Liver (tissue), 9 donors: ENCODE measurements around the gene PTK6. TPM values are rescaled to one million over a fixed set of nuclear protein-coding genes. Genes with fewer than 3 reads are reported as not detected.

Experiments used
- DNase-seq: peaks from one replicate; pipeline ENCODE4 v3.0.0-alpha.2; 2017; ENCODE audit warnings: low spot score
- H3K27ac ChIP-seq, 2 donors: one replicate each; pipeline ENCODE4 v1.7.0; 2013; ENCODE audit warnings: inconsistent platforms in 2 of 2, low read length in 2 of 2, control low read depth in 1 of 2, low read depth in 1 of 2, mild to moderate bottlenecking in 1 of 2
- H3K27me3 ChIP-seq, 4 donors: one replicate each; pipeline versions ENCODE4 v1.6.1 to v1.7.0; 2013; ENCODE audit warnings: low read length in 3 of 4, inconsistent platforms in 1 of 4, mild to moderate bottlenecking in 1 of 4, moderate library complexity in 1 of 4; ENCODE audit not compliant: control insufficient read depth in 4 of 4, insufficient read depth in 4 of 4
- H3K36me3 ChIP-seq, 4 donors: one replicate each; pipeline versions ENCODE4 v1.6.1 to v1.7.0; 2013; ENCODE audit warnings: low read length in 3 of 4, mild to moderate bottlenecking in 3 of 4, low read depth in 1 of 4, moderate library complexity in 1 of 4; ENCODE audit not compliant: control insufficient read depth in 4 of 4, insufficient read depth in 3 of 4
- H3K4me1 ChIP-seq, 4 donors: one replicate each; pipeline versions ENCODE4 v1.6.1 to v1.7.0; 2013; ENCODE audit warnings: low read length in 3 of 4, mild to moderate bottlenecking in 3 of 4, moderate library complexity in 1 of 4; ENCODE audit not compliant: control insufficient read depth in 4 of 4, insufficient read depth in 4 of 4
- H3K4me3 ChIP-seq, 3 donors: one replicate each; pipeline versions ENCODE4 v1.6.1 to v1.7.0; 2013; ENCODE audit warnings: low read length in 3 of 3, control low read depth in 1 of 3, low read depth in 1 of 3, mild to moderate bottlenecking in 1 of 3
- H3K9ac ChIP-seq, 2 donors: one replicate each; pipeline ENCODE4 v1.7.0; 2013; ENCODE audit warnings: low read length in 2 of 2, mild to moderate bottlenecking in 2 of 2, moderate library complexity in 2 of 2, control low read depth in 1 of 2, low read depth in 1 of 2
- H3K9me3 ChIP-seq, 4 donors: one replicate each; pipeline versions ENCODE4 v1.6.1 to v1.7.0; 2013; ENCODE audit warnings: low read length in 3 of 4; ENCODE audit not compliant: control insufficient read depth in 4 of 4
- ATF3 ChIP-seq: IDR thresholded peaks from 2 replicates; pipeline ENCODE4 v1.6.1; 2016; ENCODE audit warnings: antibody characterized with exemption
- CTCF ChIP-seq: fragments of 150-350 bp; IDR thresholded peaks from 2 replicates; pipeline ENCODE4 v1.5.1; 2017; ENCODE audit warnings: improper control_type of control experiment, low read depth, low read length; ENCODE audit not compliant: missing input control
- FOXA1 ChIP-seq: IDR thresholded peaks from 2 replicates; pipeline ENCODE4 v1.6.1; 2016; ENCODE audit warnings: antibody characterized with exemption
- FOXA2 ChIP-seq: IDR thresholded peaks from 2 replicates; pipeline ENCODE4 v1.6.1; 2016; ENCODE audit warnings: antibody characterized with exemption
- GABPA ChIP-seq, 2 donors: IDR thresholded peaks in 1 of 2; conservative IDR thresholded peaks in 1 of 2; 2 replicates each; pipeline ENCODE4 v1.6.1; 2016; ENCODE audit warnings: antibody characterized with exemption in 2 of 2, mild to moderate bottlenecking in 1 of 2, moderate library complexity in 1 of 2
- HNF4A ChIP-seq, 2 donors: conservative IDR thresholded peaks; 2 replicates each; pipeline ENCODE4 v1.6.1; 2016; ENCODE audit warnings: antibody characterized with exemption in 2 of 2, mild to moderate bottlenecking in 2 of 2
- NR2F2 ChIP-seq: IDR thresholded peaks from 2 replicates; pipeline ENCODE4 v1.6.1; 2016; ENCODE audit warnings: antibody characterized with exemption
- REST ChIP-seq: IDR thresholded peaks from 2 replicates; pipeline ENCODE4 v1.6.1; 2016; ENCODE audit warnings: antibody characterized with exemption, mild to moderate bottlenecking
- SP1 ChIP-seq: IDR thresholded peaks from 2 replicates; pipeline ENCODE4 v1.6.1; 2018; ENCODE audit warnings: antibody characterized with exemption, mild to moderate bottlenecking
- YY1 ChIP-seq: IDR thresholded peaks from 2 replicates; pipeline ENCODE4 v1.6.1; 2016; ENCODE audit warnings: antibody characterized with exemption, mild to moderate bottlenecking
- WGBS: extraction: QIAGEN DNeasy Blood & Tissue Kit; methylation state at CpG from one replicate; pipeline ENCODE4 v1.1.7; 2013; 5-methylcytosine and 5-hydroxymethylcytosine counted together
- polyA plus RNA-seq, 2 donors: library from polyadenylated mRNA; stranded (reverse) in 1 of 2; unstranded in 1 of 2; fragments of 200-250 nt in 1 of 2; fragments of >200 nt in 1 of 2; fragmentation: Nextera tagmentation in 1 of 2; extraction: Ambion mirVana in 1 of 2; gene quantifications; one replicate each; pipeline versions ENCODE4 v1.2.1 to v1.2.3, GENCODE V29; 2013 to 2015
- total RNA-seq, 2 donors: library from RNA; depleted of rRNA; stranded (reverse); fragments of >200 nt; gene quantifications; one replicate each; pipeline ENCODE4 v1.2.3, GENCODE V29; 2014
- donor health status: healthy.
- donor health status: healthy.
- donor health status: healthy.
- donor health status: healthy.
- donor health status: healthy.

The PTK6 gene
- total and polyA plus RNA-seq, 4 donors: 0.05 to 1.2 (median 0.23) TPM

- no peak for TF ChIP-seq SP1
- no peak for TF ChIP-seq GABPA (IDR thresholded peaks at IDR 0.05 in 1 of 2, conservative IDR thresholded peaks at IDR 0.05 in 1 of 2)
- no peak for TF ChIP-seq NR2F2
- no peak for TF ChIP-seq REST
- H3K27me3 ChIP-seq: no peaks in the 10 kb centered on the region
- no peak overlapping the region for H3K9ac ChIP-seq
- WGBS: 89% methylated on average over 14 of the region's 14 CpGs
- no peak overlapping the region for H3K4me3 ChIP-seq
- DNase-seq: no peak
- peaks cover 10 to 28% (median 21%) of the 10 kb centered on the region in 4 donors for H3K4me1 ChIP-seq
- H3K9me3 ChIP-seq: no peaks in the 10 kb centered on the region
- H3K27ac ChIP-seq: no peak overlapping the region
- H3K36me3 ChIP-seq: no peaks in the 10 kb centered on the region
Observed at GRCh38 chr20:63533388-63533787, 3.8 kb downstream of the PTK6 start.

DNA sequence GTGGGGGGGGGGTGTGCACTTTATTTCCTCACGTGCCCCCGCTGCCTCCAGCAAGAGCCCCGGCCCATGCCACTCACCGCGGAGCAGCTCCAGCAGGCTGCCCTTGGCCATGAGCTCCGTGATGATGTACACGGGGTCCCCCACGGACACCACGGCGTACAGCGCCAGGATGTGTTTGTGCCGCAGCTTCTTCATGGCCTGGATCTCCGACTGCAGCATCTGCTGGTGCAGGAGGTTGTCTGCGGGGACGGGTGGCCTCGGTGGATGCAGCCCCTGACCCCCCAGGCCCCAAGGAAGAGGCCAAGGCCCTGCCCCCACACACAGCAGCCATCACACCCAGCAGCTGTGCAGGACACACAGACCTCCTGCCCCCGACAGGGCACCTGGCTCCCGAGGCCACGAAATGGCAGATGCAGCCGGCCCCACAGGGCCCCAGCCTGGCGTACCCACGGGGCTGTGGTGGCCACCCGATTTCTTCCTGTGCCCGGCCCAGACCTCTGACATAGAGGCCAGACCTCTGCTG is 4.7 kb downstream of the PTK6 start:
- DNase-seq: no peak
- H3K4me3 ChIP-seq: no peak overlapping the region
- H3K36me3 ChIP-seq: no peaks in the 10 kb centered on the region
- no peaks in the 10 kb centered on the region for H3K9me3 ChIP-seq
- peaks cover 10 to 25% (median 18%) of the 10 kb centered on the region in 4 donors for H3K4me1 ChIP-seq
- H3K27ac ChIP-seq: no peak overlapping the region
- no peak overlapping the region for H3K9ac ChIP-seq
- WGBS: 89% methylated on average over 24 of the region's 24 CpGs
- TF ChIP-seq NR2F2 (no peak), FOXA2 (no peak), YY1 (no peak), SP1 (no peak), HNF4A (conservative IDR thresholded peaks at IDR 0.05) (no peak), FOXA1 (no peak), CTCF (no peak), REST (no peak), ATF3 (no peak)
- no peaks in the 10 kb centered on the region for H3K27me3 ChIP-seq
